Activated effector memory CD4-positive, alpha-beta T cell treated with Interleukin-2 at 50 U/mL for 16 hours (primary cell): Measurements from ENCODE around the gene TMEM61.
"Not testable (repeated sequence)": the region's sequence is repeated elsewhere in the genome, so short reads cannot be mapped to it uniquely, and the experiment has no call there.

Source experiments
- DNase-seq: peaks from one replicate; pipeline ENCODE4 v3.0.0-alpha.2; 2020

The TMEM61 gene

GRCh38 chr1:55005351-55006140, 25.1 kb downstream of the TMEM61 start:
- no peak for DNase-seq

- DNase-seq = no peak
Measured at GRCh38 chr1:55006931-55007330, 26.5 kb downstream of the TMEM61 start.

- DNase-seq = no peak
Measured at GRCh38 chr1:55007625-55008024, 27.2 kb downstream of the TMEM61 start.

- no peak for DNase-seq
Measured at GRCh38 chr1:55010194-55010886, 29.9 kb downstream of the TMEM61 start.

- no peak for DNase-seq
Measured at GRCh38 chr1:55010887-55011217, 30.4 kb downstream of the TMEM61 start.

GRCh38 chr1:55012661-55013060, 32.2 kb downstream of the TMEM61 start:
- no peak for DNase-seq

- no peak for DNase-seq
Measured at GRCh38 chr1:55015123-55015522, 34.7 kb downstream of the TMEM61 start.

GRCh38 chr1:55015731-55016620, 35.5 kb downstream of the TMEM61 start:
- no peak for DNase-seq

- no peak for DNase-seq
Measured at GRCh38 chr1:55018395-55018794, 38.0 kb downstream of the TMEM61 start.

GRCh38 chr1:55021942-55022546, 41.6 kb downstream of the TMEM61 start:
- peak; percentile 28 for DNase-seq

GRCh38 chr1:55024163-55024562, 43.7 kb downstream of the TMEM61 start:
- DNase-seq = not testable (repeated sequence)

GRCh38 chr1:55026682-55027081, 46.3 kb downstream of the TMEM61 start:
- DNase-seq = not testable (repeated sequence)

GRCh38 chr1:55031098-55031497, 50.7 kb downstream of the TMEM61 start:
- DNase-seq = not testable (repeated sequence)

GRCh38 chr1:55033265-55033614, 52.8 kb downstream of the TMEM61 start:
- no peak for DNase-seq

GRCh38 chr1:55034476-55035133, 54.2 kb downstream of the TMEM61 start:
- no peak for DNase-seq

GRCh38 chr1:55035904-55036303, 55.5 kb downstream of the TMEM61 start:
- DNase-seq = no peak

- no peak for DNase-seq
Measured at GRCh38 chr1:55037733-55038551, 57.5 kb downstream of the TMEM61 start.

- DNase-seq = no peak
Measured at GRCh38 chr1:55038552-55038838, 58.1 kb downstream of the TMEM61 start.

- no peak for DNase-seq
Measured at GRCh38 chr1:55038974-55039341, 58.5 kb downstream of the TMEM61 start.

GRCh38 chr1:55039342-55040082, 59.1 kb downstream of the TMEM61 start, which contains the start of gene PCSK9:
PCSK9 (plus strand) TSS chr1:55039548; CDS start chr1:55039838, 290 bp downstream.
- no peak for DNase-seq
